HepG2 (cell line): ENCODE results near the gene ROMO1. TPM values are rescaled to one million over a fixed set of nuclear protein-coding genes. Genes with fewer than 3 reads are reported as not detected.

Experiments used
- ATF7 ChIP-seq, 2 experiments: fragments of 450-650 bp in 1 of 2; sonication (generic) in 1 of 2; formaldehyde crosslinking in 1 of 2; IDR thresholded peaks; 2 replicates each; pipeline versions ENCODE4 v1.4.0 to v1.6.1; 2016 to 2020; ENCODE audit warnings: antibody characterized with exemption in 1 of 2, mild to moderate bottlenecking in 1 of 2, missing genetic modification reagents in 1 of 2
- ELF4 ChIP-seq: sonication (generic); formaldehyde crosslinking; IDR thresholded peaks from 2 replicates; pipeline ENCODE4 v1.5.0; 2020; ENCODE audit warnings: missing genetic modification reagents, mild to moderate bottlenecking, moderate library complexity, borderline replicate concordance
- ETV5 ChIP-seq: IDR thresholded peaks from 2 replicates; pipeline ENCODE4 v1.6.1; 2018; ENCODE audit warnings: missing biosample characterization, missing genetic modification reagents, inconsistent platforms, borderline replicate concordance
- KDM2A ChIP-seq: sonication (generic); formaldehyde crosslinking; IDR thresholded peaks from 2 replicates; pipeline ENCODE4 v1.4.0; 2020; ENCODE audit warnings: low read depth, missing genetic modification reagents, borderline replicate concordance
- NFATC3 ChIP-seq: sonication (generic); formaldehyde crosslinking; IDR thresholded peaks from 2 replicates; pipeline ENCODE4 v1.5.1; 2020; ENCODE audit warnings: mild to moderate bottlenecking, missing genetic modification reagents
- NFE2L2 ChIP-seq: fragments of 150-350 bp; IDR thresholded peaks from 2 replicates; pipeline ENCODE4 v1.6.1; 2014; ENCODE audit warnings: low read length
- NR2F6 ChIP-seq, 2 experiments: IDR thresholded peaks; 2 replicates each; pipeline ENCODE4 v1.6.1; 2016; ENCODE audit warnings: antibody characterized with exemption in 1 of 2, mild to moderate bottlenecking in 1 of 2
- PAF1 ChIP-seq: IDR thresholded peaks from 2 replicates; pipeline ENCODE4 v1.6.1; 2016; ENCODE audit warnings: missing genetic modification reagents, missing compliant biosample characterization
- POLR2AphosphoS2 ChIP-seq: IDR thresholded peaks from 2 replicates; pipeline ENCODE4 v1.6.1; 2011; ENCODE audit warnings: low read depth, low read length, improper control_type of control experiment
- PRMT3 ChIP-seq: sonication (generic); formaldehyde crosslinking; IDR thresholded peaks from 2 replicates; pipeline ENCODE4 v1.8.1; 2022; ENCODE audit warnings: low read depth, mild to moderate bottlenecking, moderate library complexity, missing genetic modification reagents, borderline replicate concordance
- RNF219 ChIP-seq: sonication (generic); formaldehyde crosslinking; IDR thresholded peaks from 2 replicates; pipeline ENCODE4 v1.5.0; 2020; ENCODE audit warnings: mild to moderate bottlenecking, missing genetic modification reagents
- SOX5 ChIP-seq: IDR thresholded peaks from 2 replicates; pipeline ENCODE4 v1.6.1; 2016; ENCODE audit warnings: borderline replicate concordance
- SP1 ChIP-seq, 2 experiments: fragments of 450-650 bp in 1 of 2; sonication (generic) in 1 of 2; formaldehyde crosslinking in 1 of 2; IDR thresholded peaks; 2 replicates each; pipeline versions ENCODE4 v1.4.0 to v1.6.1; 2016 to 2020; ENCODE audit warnings: missing genetic modification reagents in 1 of 2
- TEAD2 ChIP-seq: sonication (generic); formaldehyde crosslinking; IDR thresholded peaks from 2 replicates; pipeline ENCODE4 v1.9.0; 2021; ENCODE audit warnings: missing genetic modification reagents
- ZNF143 ChIP-seq: sonication (generic); formaldehyde crosslinking; IDR thresholded peaks from 2 replicates; pipeline ENCODE4 v1.4.0; 2020; ENCODE audit warnings: missing genetic modification reagents
- ZNF24 ChIP-seq: fragments of 450-650 bp; IDR thresholded peaks from 2 replicates; pipeline ENCODE4 v1.6.1; 2017; ENCODE audit warnings: antibody characterized with exemption, mild to moderate bottlenecking
- ZNF354B ChIP-seq: sonication (generic); formaldehyde crosslinking; IDR thresholded peaks from 2 replicates; pipeline ENCODE4 v1.8.0; 2022; ENCODE audit warnings: mild to moderate bottlenecking, missing genetic modification reagents
- ZNF546 ChIP-seq: sonication (generic); formaldehyde crosslinking; conservative IDR thresholded peaks from 2 replicates; pipeline ENCODE4 v1.8.1; 2023; ENCODE audit warnings: mild to moderate bottlenecking, missing genetic modification reagents
- ZNF607 ChIP-seq: sonication (generic); formaldehyde crosslinking; IDR thresholded peaks from 2 replicates; pipeline ENCODE4 v1.5.1; 2020; ENCODE audit warnings: missing genetic modification reagents, mild to moderate bottlenecking, borderline replicate concordance
- ZNF790 ChIP-seq: sonication (generic); formaldehyde crosslinking; IDR thresholded peaks from 2 replicates; pipeline ENCODE4 v1.8.0; 2022; ENCODE audit warnings: missing genetic modification reagents, mild to moderate bottlenecking, borderline replicate concordance
- ZNF792 ChIP-seq: IDR thresholded peaks from 2 replicates; pipeline ENCODE4 v1.6.1; 2016
- ZNF816 ChIP-seq: sonication (generic); formaldehyde crosslinking; IDR thresholded peaks from 2 replicates; pipeline ENCODE4 v1.8.0; 2022; ENCODE audit warnings: missing genetic modification reagents, mild to moderate bottlenecking, borderline replicate concordance
- ZSCAN22 ChIP-seq: sonication (generic); formaldehyde crosslinking; IDR thresholded peaks from 2 replicates; pipeline ENCODE4 v1.4.0; 2020; ENCODE audit warnings: mild to moderate bottlenecking, missing genetic modification reagents
- polyA plus RNA-seq, 8 experiments: library from polyadenylated mRNA; depleted of rRNA in 3 of 8; stranded (reverse) in 7 of 8; unstranded in 1 of 8; fragments of >200 nt; fragmentation: Illumina TruSeq in 4 of 8; extraction: Trizol in 4 of 8; gene quantifications; 2 replicates each; pipeline versions ENCODE4 v1.2.1 to v1.2.3, GENCODE V29; 2011 to 2016; ENCODE audit warnings: low read depth in 4 of 8, missing spikeins in 1 of 8, mixed read lengths in 1 of 8; ENCODE audit not compliant: insufficient read depth in 1 of 8
- total RNA-seq, 5 experiments: library from RNA; depleted of rRNA; stranded (reverse); fragments of >200 nt; fragmentation: Illumina TruSeq; extraction: Trizol; gene quantifications; 2 replicates each; pipeline ENCODE4 v1.2.3, GENCODE V29; 2016; ENCODE audit warnings: low read depth in 1 of 5
- TF ChIP-seq, protein P1 (sequence below), 2 experiments: fragments of 450-650 bp in 1 of 2; sonication (generic) in 1 of 2; formaldehyde crosslinking; IDR thresholded peaks; 2 replicates each; pipeline versions ENCODE4 v1.5.0 to v1.8.0; 2020 to 2022; ENCODE audit warnings: mild to moderate bottlenecking in 1 of 2, missing genetic modification reagents in 1 of 2

ROMO1 gene
- total and polyA plus RNA-seq, 2 of the 13 experiments (the other 11 are each of a cell fraction or from before 2014, with no cell fraction given) = 636 to 755 TPM

DNA sequence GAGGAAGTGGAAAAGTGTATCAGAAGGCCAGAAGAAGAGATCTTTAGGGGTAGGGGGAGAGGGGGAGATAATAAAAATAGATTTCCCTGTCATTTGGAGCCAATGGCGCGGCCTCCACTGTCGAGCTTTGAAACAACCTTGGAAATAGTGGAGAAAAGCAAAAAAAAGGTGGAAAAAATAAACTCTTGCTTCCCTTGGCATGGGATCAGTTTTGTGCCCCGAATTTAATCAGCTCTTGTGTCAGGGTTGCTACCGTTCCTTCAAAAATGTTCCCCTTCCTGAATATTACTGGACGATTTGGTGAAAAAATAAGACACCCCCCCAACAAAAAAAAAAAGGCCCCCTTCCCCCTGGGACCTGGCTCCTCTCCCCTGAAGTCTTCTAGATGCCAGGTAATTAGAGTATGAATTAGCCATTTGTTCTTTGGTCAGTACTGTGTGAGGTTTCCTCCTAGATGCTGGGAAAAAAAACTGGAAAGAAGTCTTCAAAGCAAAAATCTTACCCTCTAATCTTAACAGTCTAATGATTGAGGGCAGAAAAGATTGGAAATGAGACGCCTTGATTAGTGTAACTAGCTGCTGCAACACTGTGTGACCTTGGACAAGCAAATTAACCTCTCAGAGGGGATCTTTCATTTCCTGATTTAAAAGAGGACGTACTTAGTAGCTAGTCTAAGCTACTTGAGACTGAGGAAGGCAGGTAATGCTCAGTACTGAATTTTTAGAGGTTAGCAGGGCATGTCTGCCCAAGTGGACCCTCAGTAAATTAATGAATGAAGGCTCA is 43.7 kb downstream of the ROMO1 start (continued):
- TF ChIP-seq, protein P1, sequence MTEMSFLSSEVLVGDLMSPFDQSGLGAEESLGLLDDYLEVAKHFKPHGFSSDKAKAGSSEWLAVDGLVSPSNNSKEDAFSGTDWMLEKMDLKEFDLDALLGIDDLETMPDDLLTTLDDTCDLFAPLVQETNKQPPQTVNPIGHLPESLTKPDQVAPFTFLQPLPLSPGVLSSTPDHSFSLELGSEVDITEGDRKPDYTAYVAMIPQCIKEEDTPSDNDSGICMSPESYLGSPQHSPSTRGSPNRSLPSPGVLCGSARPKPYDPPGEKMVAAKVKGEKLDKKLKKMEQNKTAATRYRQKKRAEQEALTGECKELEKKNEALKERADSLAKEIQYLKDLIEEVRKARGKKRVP (CRISPR knock-in tag; IDR thresholded peaks at IDR 0.05) = peak in 1 of 2 experiments; percentile 66; a peak in 3 of 4 replicates
- TF ChIP-seq PAF1 (CRISPR knock-in tag) (peak; percentile 79; the same call in 1 of the 2 replicates), ELF4 (CRISPR knock-in tag) (peak; percentile 8; the same call in 1 of the 2 replicates), ATF7 (IDR thresholded peaks at IDR 0.05) (no peak), ATF7 (CRISPR knock-in tag; IDR thresholded peaks at IDR 0.05) (no peak), ZSCAN22 (CRISPR knock-in tag) (0 out of 2 replicates have a peak, but pooled peaks have one; percentile 8), ZNF24 (peak; percentile 32; the same call in 1 of the 2 replicates), SOX5 (0 out of 2 replicates have a peak, but pooled peaks have one; percentile 22), PRMT3 (CRISPR knock-in tag) (no peak), ZNF143 (CRISPR knock-in tag) (no peak), ZNF816 (CRISPR knock-in tag) (peak; percentile 74; the same call in 1 of the 2 replicates), ZNF354B (CRISPR knock-in tag) (peak; percentile 13; the same call in 1 of the 2 replicates), KDM2A (no peak), ZNF546 (CRISPR knock-in tag) (no peak), TEAD2 (CRISPR knock-in tag) (peak; percentile 85; the same call in 1 of the 2 replicates), ETV5 (CRISPR knock-in tag) (peak; percentile 39; the same call in 1 of the 2 replicates), POLR2AphosphoS2 (peak; percentile 97; the same call in 1 of the 2 replicates), RNF219 (CRISPR knock-in tag) (peak; percentile 23; the same call in 1 of the 2 replicates), NFE2L2 (0 out of 2 replicates have a peak, but pooled peaks have one; percentile 21), ZNF792 (CRISPR knock-in tag) (0 out of 2 replicates have a peak, but pooled peaks have one; percentile 32), ZNF607 (CRISPR knock-in tag) (peak; percentile 10), ZNF790 (peak; percentile 7), SP1 (IDR thresholded peaks at IDR 0.05) (no peak), SP1 (CRISPR knock-in tag; IDR thresholded peaks at IDR 0.05) (peak; percentile 10; the same call in 1 of the 2 replicates), NR2F6 (IDR thresholded peaks at IDR 0.05) (peak; percentile 24; the same call in 1 of the 2 replicates), NR2F6 (CRISPR knock-in tag; IDR thresholded peaks at IDR 0.05) (0 out of 2 replicates have a peak, but pooled peaks have one; percentile 25), NFATC3 (CRISPR knock-in tag) (0 out of 2 replicates have a peak, but pooled peaks have one; percentile 89)
